Osteoblast (primary cell): Measurements from ENCODE around the gene TXK. TPM values are rescaled to one million over a fixed set of nuclear protein-coding genes. Genes with fewer than 3 reads are reported as not detected.
"Not testable (repeated sequence)": the region's sequence is repeated elsewhere in the genome, so short reads cannot be mapped to it uniquely, and the experiment has no call there.

ENCODE experiments used
- DNase-seq: peaks from one replicate; pipeline ENCODE4 v3.0.0; 2011; ENCODE audit warnings: low spot score, mixed read lengths; ENCODE audit not compliant: insufficient read length; ENCODE audit errors: missing footprints
- H2AFZ ChIP-seq: 2 replicates; pipeline ENCODE4 v1.6.0; 2011; ENCODE audit warnings: mild to moderate bottlenecking, low read length
- H3K27ac ChIP-seq: 2 replicates; pipeline ENCODE4 v1.5.1; 2011; ENCODE audit warnings: mild to moderate bottlenecking, low read depth, low read length, moderate library complexity
- H3K27me3 ChIP-seq: 2 replicates; pipeline ENCODE4 v1.6.0; 2012; ENCODE audit warnings: mild to moderate bottlenecking, control low read depth, inconsistent platforms, low read length, moderate library complexity; ENCODE audit not compliant: insufficient read depth
- H3K36me3 ChIP-seq: 2 replicates; pipeline ENCODE4 v1.5.1; 2011; ENCODE audit warnings: mild to moderate bottlenecking, low read length, control low read depth, moderate library complexity; ENCODE audit not compliant: insufficient read depth
- H3K4me1 ChIP-seq: 2 replicates; pipeline ENCODE4 v1.5.1; 2011; ENCODE audit warnings: mild to moderate bottlenecking, low read length, control low read depth, moderate library complexity; ENCODE audit not compliant: insufficient read depth
- H3K4me2 ChIP-seq: 2 replicates; pipeline ENCODE4 v1.6.0; 2011; ENCODE audit warnings: mild to moderate bottlenecking, low read length; ENCODE audit not compliant: insufficient read depth
- H3K4me3 ChIP-seq: fragments of 200-600 bp; sonication (generic); 3 replicates; pipeline ENCODE4 v1.5.1; 2012; ENCODE audit warnings: mild to moderate bottlenecking, low read length, inconsistent platforms; ENCODE audit not compliant: insufficient read depth
- H3K79me2 ChIP-seq: 2 replicates; pipeline ENCODE4 v1.6.0; 2012; ENCODE audit warnings: mild to moderate bottlenecking, low read length, control low read depth, inconsistent platforms; ENCODE audit not compliant: insufficient read depth
- H3K9me3 ChIP-seq: 2 replicates; pipeline ENCODE4 v1.5.1; 2011; ENCODE audit warnings: low read depth, low read length, control low read depth
- H4K20me1 ChIP-seq: 2 replicates; pipeline ENCODE4 v1.6.0; 2012; ENCODE audit warnings: mild to moderate bottlenecking, low read length, control low read depth; ENCODE audit not compliant: insufficient read depth
- total RNA-seq: library from RNA; depleted of rRNA; stranded (reverse); fragments of >200 nt; gene quantifications from 2 replicates; pipeline ENCODE4 v1.2.3, GENCODE V29; 2012
- TF ChIP-seq, protein P1 (sequence below): IDR thresholded peaks from 2 replicates; pipeline ENCODE4 v1.5.1; 2011; ENCODE audit warnings: mild to moderate bottlenecking, low read depth, low read length, moderate library complexity; ENCODE audit errors: extremely low read depth

TXK gene
- total RNA-seq, 1 donor, result 0.72 TPM

DNA sequence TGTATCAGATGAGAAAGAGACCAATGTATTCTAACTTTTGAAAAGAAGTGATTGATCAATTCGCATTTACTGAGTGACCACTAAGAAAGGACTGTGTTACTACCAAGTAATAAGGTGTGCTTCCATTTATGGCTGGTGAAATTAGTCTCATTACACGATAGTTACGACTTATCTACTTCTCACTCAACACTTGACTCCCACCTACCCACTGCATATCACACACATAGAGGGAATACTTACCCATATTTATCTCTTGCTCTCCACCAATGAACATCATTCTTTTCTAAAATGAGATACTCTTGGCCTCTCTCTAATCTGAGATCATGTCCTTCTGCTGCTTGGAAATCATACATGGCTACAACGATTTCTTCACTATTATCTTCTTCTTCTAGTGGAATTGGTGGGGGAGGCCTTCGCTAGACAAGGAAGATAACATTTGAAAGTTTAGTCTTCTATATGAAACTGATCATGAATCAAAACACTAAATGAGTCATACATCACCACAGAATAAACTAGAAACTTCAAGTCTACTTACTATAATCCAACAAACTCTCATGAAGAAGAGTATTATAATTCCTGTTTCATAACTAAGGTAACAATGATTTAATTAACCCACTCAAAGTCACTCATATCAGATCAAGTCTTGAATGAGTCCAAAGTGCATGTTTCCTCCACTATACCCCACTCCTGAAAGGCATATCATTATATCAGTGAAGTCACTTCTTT lies 33.7 kb upstream of the TXK start:
- Histone ChIP-seq H3K27me3 (no peaks in the 10 kb centered on the region), H3K4me1 (peaks cover under 1% of the 10 kb centered on the region), H2AFZ (no peak overlapping the region), H3K36me3 (no peaks in the 10 kb centered on the region), H3K27ac (no peak overlapping the region), H3K4me3 (no peak overlapping the region), H4K20me1 (no peaks in the 10 kb centered on the region), H3K9me3 (no peaks in the 10 kb centered on the region), H3K79me2 (no peaks in the 10 kb centered on the region), H3K4me2 (no peak overlapping the region)
- DNase-seq, result no peak
- TF ChIP-seq, protein P1, sequence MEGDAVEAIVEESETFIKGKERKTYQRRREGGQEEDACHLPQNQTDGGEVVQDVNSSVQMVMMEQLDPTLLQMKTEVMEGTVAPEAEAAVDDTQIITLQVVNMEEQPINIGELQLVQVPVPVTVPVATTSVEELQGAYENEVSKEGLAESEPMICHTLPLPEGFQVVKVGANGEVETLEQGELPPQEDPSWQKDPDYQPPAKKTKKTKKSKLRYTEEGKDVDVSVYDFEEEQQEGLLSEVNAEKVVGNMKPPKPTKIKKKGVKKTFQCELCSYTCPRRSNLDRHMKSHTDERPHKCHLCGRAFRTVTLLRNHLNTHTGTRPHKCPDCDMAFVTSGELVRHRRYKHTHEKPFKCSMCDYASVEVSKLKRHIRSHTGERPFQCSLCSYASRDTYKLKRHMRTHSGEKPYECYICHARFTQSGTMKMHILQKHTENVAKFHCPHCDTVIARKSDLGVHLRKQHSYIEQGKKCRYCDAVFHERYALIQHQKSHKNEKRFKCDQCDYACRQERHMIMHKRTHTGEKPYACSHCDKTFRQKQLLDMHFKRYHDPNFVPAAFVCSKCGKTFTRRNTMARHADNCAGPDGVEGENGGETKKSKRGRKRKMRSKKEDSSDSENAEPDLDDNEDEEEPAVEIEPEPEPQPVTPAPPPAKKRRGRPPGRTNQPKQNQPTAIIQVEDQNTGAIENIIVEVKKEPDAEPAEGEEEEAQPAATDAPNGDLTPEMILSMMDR, result no peak

DNA sequence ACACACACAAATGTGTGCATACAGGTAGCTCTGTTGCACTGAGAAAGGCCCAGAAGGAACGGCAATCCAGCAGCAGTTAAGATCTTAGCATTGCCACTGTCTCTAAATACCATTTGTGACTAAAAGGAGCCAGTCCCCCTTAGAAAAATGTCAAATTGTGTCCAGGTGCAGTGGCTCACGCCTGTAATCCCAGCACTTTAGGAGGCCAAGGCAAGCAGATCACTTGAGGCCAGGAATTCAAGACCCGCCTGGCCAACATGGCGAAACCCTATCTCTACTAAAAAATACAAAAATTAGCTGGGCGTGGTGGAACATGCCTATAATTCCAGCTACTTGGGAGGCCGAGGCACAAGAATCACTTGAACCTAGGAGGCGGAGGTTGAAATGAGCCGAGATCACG lies 30.5 kb upstream of the TXK start:
- H3K27ac ChIP-seq, H3K4me3 ChIP-seq, H3K9me3 ChIP-seq, H4K20me1 ChIP-seq, H3K36me3 ChIP-seq, H2AFZ ChIP-seq, H3K79me2 ChIP-seq, DNase-seq, H3K27me3 ChIP-seq, H3K4me2 ChIP-seq: not testable (repeated sequence)
- peaks cover 12% of the 10 kb centered on the region for H3K4me1 ChIP-seq

DNA sequence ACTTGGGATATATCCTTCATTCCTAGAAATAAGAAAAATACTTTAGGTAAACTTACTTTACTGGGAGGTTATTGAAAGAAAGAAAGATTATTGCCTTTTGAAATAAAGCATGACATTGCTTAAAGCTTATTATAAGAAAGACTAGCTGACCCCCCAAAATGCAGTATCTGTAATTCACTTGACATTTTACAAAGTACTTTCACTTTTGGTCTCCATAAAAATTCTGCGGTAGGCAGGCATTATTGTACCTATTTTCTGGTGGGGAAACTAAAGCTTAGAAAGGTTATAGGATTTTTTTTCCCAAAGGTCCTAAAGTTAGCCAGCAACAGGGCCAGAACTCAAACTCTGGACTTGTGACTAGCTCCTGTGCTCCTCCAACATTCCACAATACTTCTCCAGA lies 29.7 kb upstream of the TXK start:
- no peak overlapping the region for H3K27ac ChIP-seq
- H3K4me3 ChIP-seq, result no peak overlapping the region
- H3K4me2 ChIP-seq, result peak overlapping the region; percentile 0
- H4K20me1 ChIP-seq, result no peaks in the 10 kb centered on the region
- no peaks in the 10 kb centered on the region for H3K36me3 ChIP-seq
- TF ChIP-seq, protein P1, result no peak
- H2AFZ ChIP-seq, result no peak overlapping the region
- H3K4me1 ChIP-seq, result peaks cover 12% of the 10 kb centered on the region
- H3K9me3 ChIP-seq, result no peaks in the 10 kb centered on the region
- H3K79me2 ChIP-seq, result no peaks in the 10 kb centered on the region
- no peaks in the 10 kb centered on the region for H3K27me3 ChIP-seq
- DNase-seq, result no peak

DNA sequence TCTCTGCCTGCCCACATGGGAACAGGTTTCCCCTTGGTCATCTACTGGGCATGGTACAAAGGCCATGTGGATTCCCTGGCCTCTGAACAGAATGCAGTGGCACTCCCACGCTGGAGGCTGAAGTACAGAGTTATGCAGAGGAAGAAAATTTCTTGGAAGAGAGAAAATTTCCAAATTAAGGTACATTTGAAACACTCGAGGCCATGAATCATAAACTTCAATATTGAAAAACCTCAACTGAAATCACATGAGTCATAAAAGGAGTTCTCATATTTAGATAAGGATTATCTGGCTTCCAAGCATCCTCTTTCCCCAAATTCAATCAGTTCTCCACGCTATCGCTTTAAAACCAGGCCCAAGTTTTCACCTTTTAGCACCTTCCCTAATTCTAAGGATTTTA lies 28.1 kb upstream of the TXK start:
- TF ChIP-seq, protein P1, result no peak
- Histone ChIP-seq H2AFZ (peak overlapping the region; percentile 6), H3K36me3 (no peaks in the 10 kb centered on the region), H3K4me3 (no peak overlapping the region), H3K27me3 (no peaks in the 10 kb centered on the region), H4K20me1 (no peaks in the 10 kb centered on the region), H3K79me2 (no peaks in the 10 kb centered on the region), H3K4me2 (no peak overlapping the region), H3K27ac (peak overlapping the region; percentile 29), H3K9me3 (no peaks in the 10 kb centered on the region), H3K4me1 (peaks cover 12% of the 10 kb centered on the region)
- no peak for DNase-seq
